Measurements from ENCODE around the gene NPAS3. TPM values are rescaled to one million over a fixed set of nuclear protein-coding genes. Genes with fewer than 3 reads are reported as not detected.

NPAS3 gene
- total RNA-seq, 4 donors from 2014 or later: 0.19 to 2.1 (median 1.7) TPM; not detected in 1

- no peak for TF ChIP-seq POLR2A (IDR thresholded peaks at IDR 0.05)
- TF ChIP-seq, protein P1, sequence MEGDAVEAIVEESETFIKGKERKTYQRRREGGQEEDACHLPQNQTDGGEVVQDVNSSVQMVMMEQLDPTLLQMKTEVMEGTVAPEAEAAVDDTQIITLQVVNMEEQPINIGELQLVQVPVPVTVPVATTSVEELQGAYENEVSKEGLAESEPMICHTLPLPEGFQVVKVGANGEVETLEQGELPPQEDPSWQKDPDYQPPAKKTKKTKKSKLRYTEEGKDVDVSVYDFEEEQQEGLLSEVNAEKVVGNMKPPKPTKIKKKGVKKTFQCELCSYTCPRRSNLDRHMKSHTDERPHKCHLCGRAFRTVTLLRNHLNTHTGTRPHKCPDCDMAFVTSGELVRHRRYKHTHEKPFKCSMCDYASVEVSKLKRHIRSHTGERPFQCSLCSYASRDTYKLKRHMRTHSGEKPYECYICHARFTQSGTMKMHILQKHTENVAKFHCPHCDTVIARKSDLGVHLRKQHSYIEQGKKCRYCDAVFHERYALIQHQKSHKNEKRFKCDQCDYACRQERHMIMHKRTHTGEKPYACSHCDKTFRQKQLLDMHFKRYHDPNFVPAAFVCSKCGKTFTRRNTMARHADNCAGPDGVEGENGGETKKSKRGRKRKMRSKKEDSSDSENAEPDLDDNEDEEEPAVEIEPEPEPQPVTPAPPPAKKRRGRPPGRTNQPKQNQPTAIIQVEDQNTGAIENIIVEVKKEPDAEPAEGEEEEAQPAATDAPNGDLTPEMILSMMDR (IDR thresholded peaks at IDR 0.05): no peak
- no peaks in the 10 kb centered on the region for H3K4me1 ChIP-seq
- H3K36me3 ChIP-seq: no peaks in the 10 kb centered on the region
- no peaks in the 10 kb centered on the region for H3K27me3 ChIP-seq
- H3K27ac ChIP-seq: no peak overlapping the region
- no peak overlapping the region for H3K4me3 ChIP-seq
- DNase-seq: no peak
- no peaks in the 10 kb centered on the region for H3K9me3 ChIP-seq
Measured at GRCh38 chr14:33016613-33017012, 77.9 kb downstream of the NPAS3 start.

- no peak for DNase-seq
- no peaks in the 10 kb centered on the region for H3K27me3 ChIP-seq
- no peak overlapping the region for H3K27ac ChIP-seq
- H3K9me3 ChIP-seq: no peaks in the 10 kb centered on the region
- H3K4me1 ChIP-seq: no peaks in the 10 kb centered on the region
- TF ChIP-seq, protein P1 (IDR thresholded peaks at IDR 0.05): no peak
- no peak for TF ChIP-seq POLR2A (IDR thresholded peaks at IDR 0.05)
- no peak overlapping the region for H3K4me3 ChIP-seq
- no peaks in the 10 kb centered on the region for H3K36me3 ChIP-seq
Measured at GRCh38 chr14:33017016-33017415, 78.3 kb downstream of the NPAS3 start.

GRCh38 chr14:33019346-33019745 lies 80.7 kb downstream of the NPAS3 start:
- Histone ChIP-seq H3K4me1 (no peaks in the 10 kb centered on the region), H3K36me3 (no peaks in the 10 kb centered on the region), H3K9me3 (no peaks in the 10 kb centered on the region), H3K4me3 (no peak overlapping the region), H3K27ac (no peak overlapping the region), H3K27me3 (no peaks in the 10 kb centered on the region)
- no peak for TF ChIP-seq POLR2A (IDR thresholded peaks at IDR 0.05)
- TF ChIP-seq, protein P1 (IDR thresholded peaks at IDR 0.05): no peak
- no peak for DNase-seq

GRCh38 chr14:33026850-33027430 lies 88.3 kb downstream of the NPAS3 start:
- Histone ChIP-seq H3K4me1 (no peaks in the 10 kb centered on the region), H3K27me3 (no peaks in the 10 kb centered on the region), H3K36me3 (no peaks in the 10 kb centered on the region), H3K9me3 (no peaks in the 10 kb centered on the region), H3K27ac (peak overlapping the region in 2 of 4 donors; percentile 5 to 15), H3K4me3 (no peak overlapping the region)
- TF ChIP-seq, protein P1 (IDR thresholded peaks at IDR 0.05): no peak
- no peak for TF ChIP-seq POLR2A (IDR thresholded peaks at IDR 0.05)
- no peak for DNase-seq

GRCh38 chr14:33029511-33029910 lies 90.8 kb downstream of the NPAS3 start:
- H3K4me3 ChIP-seq: no peak overlapping the region
- H3K27ac ChIP-seq: no peak overlapping the region
- TF ChIP-seq POLR2A (IDR thresholded peaks at IDR 0.05): no peak
- TF ChIP-seq, protein P1 (IDR thresholded peaks at IDR 0.05): no peak

DNA sequence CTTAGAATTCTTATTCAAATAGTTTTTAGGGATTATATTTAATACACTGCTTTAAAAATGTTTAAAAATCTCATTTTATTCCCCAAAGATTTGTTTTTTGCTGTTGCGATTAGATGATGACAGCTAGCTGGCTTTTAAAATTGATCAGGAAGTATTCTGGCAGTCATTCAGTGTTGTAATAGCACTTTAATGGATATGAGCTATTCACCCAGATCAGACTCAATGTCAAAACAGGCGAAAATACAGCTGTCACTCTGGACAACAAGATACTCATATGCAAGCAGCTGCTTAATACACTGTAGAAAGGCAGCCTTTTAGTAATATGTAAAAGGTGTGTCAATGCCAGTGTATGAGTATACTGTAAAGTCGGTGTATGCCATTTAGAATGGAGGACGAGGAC lies 91.7 kb downstream of the NPAS3 start:
- no peak for DNase-seq
- H3K27me3 ChIP-seq: no peaks in the 10 kb centered on the region
- no peak overlapping the region for H3K27ac ChIP-seq
- no peak for TF ChIP-seq POLR2A (IDR thresholded peaks at IDR 0.05)
- TF ChIP-seq, protein P1 (IDR thresholded peaks at IDR 0.05): no peak
- no peaks in the 10 kb centered on the region for H3K4me1 ChIP-seq
- no peaks in the 10 kb centered on the region for H3K9me3 ChIP-seq
- H3K4me3 ChIP-seq: no peak overlapping the region
- H3K36me3 ChIP-seq: no peaks in the 10 kb centered on the region

More at GRCh38 chr14:33029511-33029910, 90.8 kb downstream of the NPAS3 start:
- DNase-seq: no peak
- no peaks in the 10 kb centered on the region for H3K4me1 ChIP-seq
- no peaks in the 10 kb centered on the region for H3K9me3 ChIP-seq
- H3K27me3 ChIP-seq: no peaks in the 10 kb centered on the region
- no peaks in the 10 kb centered on the region for H3K36me3 ChIP-seq
